Neuronal stem cell (in vitro differentiated cells): ENCODE data around the gene ZNF425.

Experiments
- DNase-seq: peaks from one replicate; pipeline ENCODE4 v3.0.0-alpha.2; 2013; ENCODE audit warnings: low spot score
- H2AFZ ChIP-seq: one replicate; pipeline ENCODE4 v1.6.1; 2013; ENCODE audit warnings: mild to moderate bottlenecking, low read length, inconsistent platforms
- H2AK5ac ChIP-seq: 2 replicates; pipeline ENCODE4 v1.6.1; 2013; ENCODE audit warnings: low read depth, mild to moderate bottlenecking, inconsistent platforms, low read length, moderate library complexity, mixed read lengths
- H2BK120ac ChIP-seq: 2 replicates; pipeline ENCODE4 v1.6.1; 2013; ENCODE audit warnings: low read depth, mild to moderate bottlenecking, inconsistent platforms, low read length, moderate library complexity, mixed read lengths
- H2BK12ac ChIP-seq: one replicate; pipeline ENCODE4 v1.6.1; 2013; ENCODE audit warnings: low read length, inconsistent platforms
- H2BK15ac ChIP-seq: 2 replicates; pipeline ENCODE4 v1.6.1; 2013; ENCODE audit warnings: mild to moderate bottlenecking, low read length, inconsistent platforms, mixed read lengths
- H2BK5ac ChIP-seq: one replicate; pipeline ENCODE4 v1.6.1; 2013; ENCODE audit warnings: inconsistent platforms, mild to moderate bottlenecking, low read length, moderate library complexity
- H3K14ac ChIP-seq: one replicate; pipeline ENCODE4 v1.6.1; 2013; ENCODE audit warnings: low read length, inconsistent platforms
- H3K18ac ChIP-seq: 2 replicates; pipeline ENCODE4 v1.6.1; 2013; ENCODE audit warnings: low read length, inconsistent platforms
- H3K23ac ChIP-seq: 2 replicates; pipeline ENCODE4 v1.6.1; 2013; ENCODE audit warnings: low read depth, mild to moderate bottlenecking, mixed read lengths, low read length, inconsistent platforms; ENCODE audit not compliant: poor library complexity
- H3K27ac ChIP-seq: replicated peaks from 3 replicates; pipeline ENCODE4 v1.5.1; 2013; ENCODE audit warnings: low read length, inconsistent platforms
- H3K27me3 ChIP-seq, 3 experiments: 2 replicates each; pipeline ENCODE4 v1.6.1; 2013; ENCODE audit warnings: low read length in 3 of 3, mild to moderate bottlenecking in 2 of 3, inconsistent platforms in 1 of 3, low read depth in 1 of 3, mixed read lengths in 1 of 3, moderate library complexity in 1 of 3; ENCODE audit not compliant: control insufficient read depth in 3 of 3, insufficient read depth in 3 of 3
- H3K36me3 ChIP-seq, 2 donors: replicated peaks in 1 of 2; 2 replicates each; pipeline ENCODE4 v1.6.1; 2013; ENCODE audit warnings: low read length in 2 of 2; ENCODE audit not compliant: control insufficient read depth in 2 of 2, insufficient read depth in 2 of 2
- H3K4ac ChIP-seq: 2 replicates; pipeline ENCODE4 v1.6.1; 2013; ENCODE audit warnings: inconsistent platforms, mild to moderate bottlenecking, low read length, moderate library complexity
- H3K4me1 ChIP-seq, 2 donors: 1 replicate in 1 of 2; 2 replicates in 1 of 2; pipeline ENCODE4 v1.6.1; 2013; ENCODE audit warnings: low read length in 2 of 2, low read depth in 1 of 2; ENCODE audit not compliant: control insufficient read depth in 2 of 2, insufficient read depth in 1 of 2
- H3K4me2 ChIP-seq: one replicate; pipeline ENCODE4 v1.6.1; 2013; ENCODE audit warnings: mild to moderate bottlenecking, low read length, inconsistent platforms; ENCODE audit not compliant: insufficient read depth, poor library complexity, severe bottlenecking
- H3K4me3 ChIP-seq, 2 donors: 2 replicates each; pipeline ENCODE4 v1.5.1; 2013; ENCODE audit warnings: low read length in 2 of 2, mild to moderate bottlenecking in 2 of 2, inconsistent platforms in 1 of 2, moderate library complexity in 1 of 2
- H3K79me1 ChIP-seq: one replicate; pipeline ENCODE4 v1.6.1; 2013; ENCODE audit warnings: low read depth, mild to moderate bottlenecking, inconsistent platforms, low read length, moderate library complexity
- H3K9ac ChIP-seq: one replicate; pipeline ENCODE4 v1.6.1; 2013; ENCODE audit warnings: mild to moderate bottlenecking, low read depth, low read length, inconsistent platforms; ENCODE audit not compliant: poor library complexity
- H3K9me3 ChIP-seq, 2 donors: replicated peaks in 1 of 2; 2 replicates each; pipeline versions ENCODE3 to v1.6.1; 2013; ENCODE audit warnings: low read length in 2 of 2, mild to moderate bottlenecking in 2 of 2, inconsistent platforms in 1 of 2, low read depth in 1 of 2, mixed read lengths in 1 of 2, moderate library complexity in 1 of 2; ENCODE audit not compliant: control insufficient read depth in 2 of 2, insufficient read depth in 1 of 2
- H4K8ac ChIP-seq: one replicate; pipeline ENCODE4 v1.6.1; 2013; ENCODE audit warnings: low read depth, mild to moderate bottlenecking, inconsistent platforms, low read length, moderate library complexity
- H4K91ac ChIP-seq: one replicate; pipeline ENCODE4 v1.6.1; 2013; ENCODE audit warnings: low read length, low read depth, mild to moderate bottlenecking, inconsistent platforms; ENCODE audit not compliant: poor library complexity
- WGBS, 2 donors: extraction: QIAGEN DNeasy Blood & Tissue Kit; methylation state at CpG; one replicate each; pipeline ENCODE4 v1.1.7; 2013; ENCODE audit warnings: missing lambda C conversion rate in 2 of 2, mixed read lengths in 1 of 2; ENCODE audit not compliant: insufficient read length in 2 of 2, insufficient replicate concordance in 1 of 2; ENCODE audit errors: extremely low coverage in 2 of 2; 5-methylcytosine and 5-hydroxymethylcytosine counted together

Gene ZNF425

DNA sequence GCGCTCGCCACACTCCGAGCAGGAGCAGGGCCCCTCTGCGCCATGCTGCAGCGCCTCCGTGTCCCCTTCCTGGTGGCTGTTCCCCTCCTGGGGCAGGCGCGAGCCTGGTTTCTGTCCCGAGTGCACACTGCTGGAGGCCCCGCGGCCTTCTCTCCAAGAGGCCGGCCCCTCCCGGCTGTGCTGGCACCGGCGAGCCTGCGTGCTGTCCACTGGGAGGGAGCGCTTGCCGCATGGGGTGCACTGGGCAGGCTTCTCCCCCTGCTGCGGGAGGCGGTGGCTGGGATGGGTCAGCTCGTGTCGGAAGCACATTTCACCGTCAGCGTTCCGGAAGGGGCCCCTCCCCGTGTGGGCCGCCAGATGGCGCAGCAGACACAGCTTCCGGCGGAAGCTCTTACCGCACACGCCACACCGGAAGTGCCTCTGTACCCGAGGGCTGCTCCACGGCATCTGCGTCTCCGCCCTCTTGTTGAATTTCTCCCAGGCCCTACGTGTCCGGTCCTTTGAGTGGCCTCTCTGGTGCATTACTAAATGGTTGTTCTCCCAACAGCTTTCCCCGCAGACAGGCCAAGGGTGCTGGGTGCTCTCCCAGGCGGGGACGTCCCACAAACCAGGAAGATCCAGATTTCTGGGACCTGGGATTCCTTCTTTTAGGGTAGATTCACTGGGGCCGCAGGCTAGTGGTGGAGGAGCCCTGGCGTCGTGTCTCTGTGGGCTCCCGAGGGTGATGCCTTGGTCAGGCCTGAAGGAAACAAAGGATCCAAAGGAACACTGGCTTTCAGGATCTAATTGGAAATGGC lies 54.3 kb downstream of the ZNF425 start:
- Histone ChIP-seq H3K27me3 (no peaks in the 10 kb centered on the region), H3K18ac (no peak overlapping the region), H3K4me2 (no peak overlapping the region), H3K27ac (no peak overlapping the region), H2BK12ac (no peak overlapping the region), H2AK5ac (no peak overlapping the region), H2BK5ac (no peak overlapping the region), H3K4ac (no peak overlapping the region), H3K4me3 (no peak overlapping the region), H3K9ac (no peak overlapping the region), H3K14ac (peak overlapping the region; percentile 21), H2BK120ac (no peak overlapping the region), H4K8ac (peak overlapping the region; percentile 19), H3K36me3 (peaks cover 29 to 80% of the 10 kb centered on the region in 2 donors), H3K4me1 (no peaks in the 10 kb centered on the region), H2BK15ac (no peak overlapping the region), H2AFZ (no peak overlapping the region), H3K79me1 (peaks cover 8% of the 10 kb centered on the region), H3K9me3 (no peaks in the 10 kb centered on the region), H4K91ac (no peak overlapping the region), H3K23ac (peak overlapping the region; percentile 85)
- DNase-seq, result peak; percentile 11
- no CpG with 5 or more reads among the region's 46 CpGs for WGBS, 2 donors

DNA sequence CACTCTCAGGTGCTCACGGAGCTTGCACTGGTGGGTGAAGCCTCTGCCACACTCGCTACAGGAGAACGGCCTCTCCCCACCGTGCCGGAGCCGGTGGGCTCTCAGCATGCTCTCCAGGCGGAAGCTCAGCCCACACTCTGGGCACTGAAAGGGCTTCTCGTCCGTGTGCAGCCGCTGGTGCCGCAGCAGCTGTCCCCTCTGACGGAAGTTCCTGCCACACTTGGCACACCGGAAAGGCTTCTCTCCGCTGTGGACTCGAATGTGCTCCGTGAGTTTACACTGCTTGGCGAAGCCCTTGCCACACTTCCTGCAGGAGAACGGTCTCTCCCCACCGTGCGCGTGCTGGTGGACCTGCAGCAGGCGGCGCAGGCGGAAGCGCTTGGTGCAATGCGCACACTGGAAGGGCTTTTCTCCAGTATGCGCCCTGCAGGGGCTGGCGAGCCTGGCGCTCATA lies 54.9 kb downstream of the ZNF425 start:
- Histone ChIP-seq H3K4me3 (no peak overlapping the region), H2AK5ac (no peak overlapping the region), H3K14ac (no peak overlapping the region), H3K4ac (no peak overlapping the region), H2BK5ac (no peak overlapping the region), H3K27ac (no peak overlapping the region), H2BK12ac (no peak overlapping the region), H2AFZ (no peak overlapping the region), H2BK120ac (no peak overlapping the region), H3K23ac (no peak overlapping the region), H3K18ac (no peak overlapping the region), H3K27me3 (no peaks in the 10 kb centered on the region), H3K4me1 (no peaks in the 10 kb centered on the region), H3K9ac (peak overlapping the region; percentile 44), H4K8ac (no peak overlapping the region), H3K79me1 (peaks cover 9% of the 10 kb centered on the region), H3K9me3 (no peaks in the 10 kb centered on the region), H4K91ac (peak overlapping the region; percentile 53), H3K4me2 (no peak overlapping the region), H2BK15ac (no peak overlapping the region), H3K36me3 (peaks cover 29 to 78% of the 10 kb centered on the region in 2 donors)
- no CpG with 5 or more reads among the region's 29 CpGs for WGBS, 2 donors
- no peak for DNase-seq

DNA sequence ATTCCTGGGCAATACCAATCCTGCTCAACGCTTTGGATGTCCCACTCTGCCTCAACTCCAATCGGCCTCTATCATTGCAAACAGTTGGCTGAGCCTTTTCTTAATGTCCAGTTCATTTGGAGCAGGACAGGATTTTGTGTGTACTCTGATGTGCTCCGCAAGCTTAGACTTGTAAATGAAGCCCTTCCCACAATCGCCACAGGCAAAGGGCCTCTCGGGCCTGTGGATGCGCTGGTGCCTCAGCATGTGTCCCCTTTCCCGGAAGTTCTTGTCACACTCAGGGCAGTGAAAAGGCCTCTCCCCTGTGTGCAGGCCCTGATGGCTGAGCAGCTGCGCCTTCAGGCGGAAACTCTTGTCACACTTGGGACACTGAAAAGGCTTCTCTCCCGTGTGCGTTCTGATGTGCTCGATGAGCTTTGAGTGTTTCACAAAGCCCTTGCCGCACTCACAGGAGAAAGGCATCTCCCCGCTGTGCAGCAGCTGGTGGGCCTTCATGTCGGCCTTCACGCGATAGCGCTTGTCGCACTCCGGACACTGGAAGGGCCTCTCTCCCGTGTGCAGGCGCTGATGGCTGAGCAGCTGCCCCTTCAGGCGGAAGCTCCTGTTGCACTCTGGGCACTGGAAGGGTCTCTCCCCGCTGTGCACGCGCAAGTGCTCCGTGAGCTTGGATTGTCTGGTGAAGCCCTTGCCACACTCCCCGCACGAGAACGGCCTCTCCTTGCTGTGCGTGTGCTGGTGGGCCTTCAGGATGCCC lies 55.6 kb downstream of the ZNF425 start:
- peaks cover 29 to 74% of the 10 kb centered on the region in 2 donors for H3K36me3 ChIP-seq
- WGBS, 2 donors, result no CpG with 5 or more reads among the region's 31 CpGs

DNA sequence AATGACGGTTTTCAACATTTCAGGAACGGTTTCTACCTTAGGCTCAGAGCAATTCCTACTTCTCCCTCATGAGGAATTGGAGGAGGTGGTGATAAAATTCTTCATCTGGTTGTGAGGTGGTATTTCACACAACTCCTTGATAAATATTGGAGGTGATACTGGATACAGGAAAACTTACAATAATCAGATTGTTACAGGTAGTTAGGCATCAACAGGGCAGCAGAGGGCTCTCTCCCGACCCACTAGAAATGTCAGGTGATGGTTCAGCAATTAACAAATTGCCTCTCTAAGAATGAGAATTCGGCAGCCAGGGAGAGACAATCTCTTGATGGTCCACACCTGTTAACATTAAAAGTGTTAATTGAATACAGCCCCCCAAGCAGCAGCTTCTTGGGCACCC lies 58.3 kb downstream of the ZNF425 start:
- H2BK5ac ChIP-seq, result no peak overlapping the region
- H3K79me1 ChIP-seq, result peaks cover 9% of the 10 kb centered on the region
- no peak overlapping the region for H2BK12ac ChIP-seq
- H3K23ac ChIP-seq, result no peak overlapping the region
- no CpG with 5 or more reads among the region's 4 CpGs for WGBS, 2 donors
- H3K4ac ChIP-seq, result no peak overlapping the region
- H3K9ac ChIP-seq, result no peak overlapping the region
- H3K27me3 ChIP-seq, result no peaks in the 10 kb centered on the region
- no peak overlapping the region for H3K4me3 ChIP-seq
- H3K36me3 ChIP-seq, result peaks cover 26 to 51% of the 10 kb centered on the region in 2 donors
- no peak overlapping the region for H3K18ac ChIP-seq
- H2BK120ac ChIP-seq, result no peak overlapping the region
- DNase-seq, result no peak
- H3K14ac ChIP-seq, result no peak overlapping the region
- H3K4me1 ChIP-seq, result no peaks in the 10 kb centered on the region
- no peak overlapping the region for H4K91ac ChIP-seq
- no peak overlapping the region for H3K4me2 ChIP-seq
- no peak overlapping the region for H2BK15ac ChIP-seq
- no peak overlapping the region for H3K27ac ChIP-seq
- no peak overlapping the region for H4K8ac ChIP-seq
- H3K9me3 ChIP-seq, result no peaks in the 10 kb centered on the region
- H2AK5ac ChIP-seq, result no peak overlapping the region
- H2AFZ ChIP-seq, result no peak overlapping the region

More for the DNA sequence above, 55.6 kb downstream of the ZNF425 start:
- Histone ChIP-seq H3K27me3 (no peaks in the 10 kb centered on the region), H2AK5ac (no peak overlapping the region), H3K4me1 (no peaks in the 10 kb centered on the region), H2BK5ac (no peak overlapping the region), H3K9me3 (no peaks in the 10 kb centered on the region), H4K8ac (no peak overlapping the region), H3K27ac (no peak overlapping the region), H3K4me3 (no peak overlapping the region), H3K14ac (no peak overlapping the region), H3K9ac (peak overlapping the region; percentile 44), H2BK15ac (no peak overlapping the region), H2BK12ac (no peak overlapping the region), H2BK120ac (peak overlapping the region; percentile 61), H3K4me2 (no peak overlapping the region), H3K4ac (no peak overlapping the region), H2AFZ (no peak overlapping the region), H3K23ac (peak overlapping the region; percentile 55), H3K79me1 (peaks cover 9% of the 10 kb centered on the region), H3K18ac (no peak overlapping the region), H4K91ac (no peak overlapping the region)
- no peak for DNase-seq
